SU-DHL-6 (cell line): ENCODE measurements around the gene FBXO27.

Source experiments
- H2AFZ ChIP-seq: fragments of 200-600 bp; sonication (generic); 2 replicates; pipeline ENCODE4 v1.6.1; 2014; ENCODE audit warnings: low read depth, mild to moderate bottlenecking, moderate library complexity, mixed read lengths, antibody characterized with exemption, low read length; ENCODE audit not compliant: severe bottlenecking
- H3F3A ChIP-seq: fragments of 200-600 bp; shearing (Covaris generic); 2 replicates; pipeline ENCODE4 v1.6.0; 2016; ENCODE audit warnings: antibody characterized with exemption, mild to moderate bottlenecking; ENCODE audit not compliant: insufficient read depth
- H3K27ac ChIP-seq: fragments of 200-600 bp; sonication (generic); 2 replicates; pipeline ENCODE4 v1.5.1; 2016; ENCODE audit warnings: low read depth, mild to moderate bottlenecking, low read length, moderate library complexity, mixed read lengths
- H3K27me3 ChIP-seq: fragments of 200-600 bp; sonication (generic), shearing (Covaris generic); 2 replicates; pipeline ENCODE4 v1.6.0; 2014; ENCODE audit warnings: mild to moderate bottlenecking, low read length
- H3K36me3 ChIP-seq: fragments of 200-600 bp; sonication (generic); 2 replicates; pipeline ENCODE4 v1.6.1; 2014; ENCODE audit warnings: mild to moderate bottlenecking, low read length, mixed read lengths
- H3K4me2 ChIP-seq: fragments of 300-600, 200-600 bp; shearing (Covaris generic), sonication (generic); 2 replicates; pipeline ENCODE4 v1.6.0; 2014; ENCODE audit warnings: low read length, low read depth, mild to moderate bottlenecking; ENCODE audit not compliant: poor library complexity, severe bottlenecking
- H3K4me3 ChIP-seq: fragments of 200-600 bp; sonication (generic); 2 replicates; pipeline ENCODE4 v1.5.1; 2014; ENCODE audit warnings: antibody characterized with exemption, low read length, mild to moderate bottlenecking, mixed read lengths; ENCODE audit not compliant: insufficient read depth, poor library complexity, severe bottlenecking
- H3K79me2 ChIP-seq: fragments of 200-600 bp; sonication (generic); 2 replicates; pipeline ENCODE4 v1.6.1; 2014; ENCODE audit warnings: mild to moderate bottlenecking, low read length, moderate library complexity; ENCODE audit not compliant: insufficient read depth
- H3K9ac ChIP-seq: fragments of 200-600 bp; sonication (generic); 2 replicates; pipeline ENCODE4 v1.7.0; 2014; ENCODE audit warnings: mild to moderate bottlenecking, low read length
- H3K9me2 ChIP-seq: fragments of 200-600 bp; sonication (generic); replicated peaks from 2 replicates; pipeline ENCODE4 v1.6.1; 2014; ENCODE audit warnings: low read length; ENCODE audit not compliant: insufficient read depth
- H3K9me3 ChIP-seq: fragments of 200-600 bp; sonication (generic); 2 replicates; pipeline ENCODE4 v1.6.1; 2014; ENCODE audit warnings: low read length, mixed read lengths; ENCODE audit not compliant: insufficient read depth
- H4K20me1 ChIP-seq: fragments of 200-600 bp; sonication (generic); 2 replicates; pipeline ENCODE4 v1.6.1; 2014; ENCODE audit warnings: low read depth, mild to moderate bottlenecking, antibody characterized with exemption, low read length, moderate library complexity, mixed read lengths
- EZH2phosphoT487 ChIP-seq: fragments of 200-600 bp; sonication (generic), shearing (Covaris generic); conservative IDR thresholded peaks from 2 replicates; pipeline ENCODE4 v1.6.1; 2018; ENCODE audit warnings: mild to moderate bottlenecking, antibody characterized with exemption, low read length, moderate library complexity, mixed read lengths
- TF ChIP-seq, protein P1 (sequence below): fragments of 200-600 bp; sonication (generic); IDR thresholded peaks from one replicate; pipeline ENCODE4 v1.5.1; 2017; ENCODE audit warnings: antibody characterized with exemption, mild to moderate bottlenecking, low read length, moderate library complexity; ENCODE audit not compliant: insufficient read depth, poor library complexity, severe bottlenecking

The FBXO27 gene

GRCh38 chr19:39054091-39054470, 21.7 kb upstream of the FBXO27 start:
- H3K36me3 ChIP-seq = no peaks in the 10 kb centered on the region
- no peaks in the 10 kb centered on the region for H3F3A ChIP-seq
- H4K20me1 ChIP-seq = no peaks in the 10 kb centered on the region
- H3K9me3 ChIP-seq = no peaks in the 10 kb centered on the region
- H3K27ac ChIP-seq = no peak overlapping the region
- H3K9ac ChIP-seq = no peak overlapping the region
- no peaks in the 10 kb centered on the region for H3K27me3 ChIP-seq
- no peaks in the 10 kb centered on the region for H3K79me2 ChIP-seq
- H3K4me2 ChIP-seq = no peak overlapping the region
- no peak overlapping the region for H2AFZ ChIP-seq
- no peaks in the 10 kb centered on the region for H3K9me2 ChIP-seq
- no peak for TF ChIP-seq EZH2phosphoT487
- TF ChIP-seq, protein P1, sequence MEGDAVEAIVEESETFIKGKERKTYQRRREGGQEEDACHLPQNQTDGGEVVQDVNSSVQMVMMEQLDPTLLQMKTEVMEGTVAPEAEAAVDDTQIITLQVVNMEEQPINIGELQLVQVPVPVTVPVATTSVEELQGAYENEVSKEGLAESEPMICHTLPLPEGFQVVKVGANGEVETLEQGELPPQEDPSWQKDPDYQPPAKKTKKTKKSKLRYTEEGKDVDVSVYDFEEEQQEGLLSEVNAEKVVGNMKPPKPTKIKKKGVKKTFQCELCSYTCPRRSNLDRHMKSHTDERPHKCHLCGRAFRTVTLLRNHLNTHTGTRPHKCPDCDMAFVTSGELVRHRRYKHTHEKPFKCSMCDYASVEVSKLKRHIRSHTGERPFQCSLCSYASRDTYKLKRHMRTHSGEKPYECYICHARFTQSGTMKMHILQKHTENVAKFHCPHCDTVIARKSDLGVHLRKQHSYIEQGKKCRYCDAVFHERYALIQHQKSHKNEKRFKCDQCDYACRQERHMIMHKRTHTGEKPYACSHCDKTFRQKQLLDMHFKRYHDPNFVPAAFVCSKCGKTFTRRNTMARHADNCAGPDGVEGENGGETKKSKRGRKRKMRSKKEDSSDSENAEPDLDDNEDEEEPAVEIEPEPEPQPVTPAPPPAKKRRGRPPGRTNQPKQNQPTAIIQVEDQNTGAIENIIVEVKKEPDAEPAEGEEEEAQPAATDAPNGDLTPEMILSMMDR = no peak
- H3K4me3 ChIP-seq = no peak overlapping the region

GRCh38 chr19:39053276-39054090, 21.1 kb upstream of the FBXO27 start:
- H3K27ac ChIP-seq = no peak overlapping the region
- no peaks in the 10 kb centered on the region for H3K27me3 ChIP-seq

DNA sequence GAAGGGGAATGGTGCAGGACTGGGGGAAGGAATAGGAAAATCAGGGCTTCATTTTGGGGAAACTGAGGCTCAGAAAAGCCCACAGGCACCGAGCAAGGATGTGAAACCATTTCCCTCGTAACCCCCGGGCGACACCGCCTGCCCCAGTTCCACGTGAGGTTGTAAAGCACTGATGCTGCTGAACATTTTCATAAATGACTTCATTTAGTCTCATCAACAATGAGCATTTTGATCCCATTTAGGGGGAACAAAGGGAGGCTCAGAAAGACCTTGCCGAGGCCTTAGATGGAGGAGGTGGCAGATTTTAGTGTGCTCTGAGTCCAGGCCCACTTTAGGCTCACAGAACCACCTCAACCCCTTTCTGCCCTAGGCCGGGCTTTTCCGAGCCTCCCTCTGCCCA, 20.5 kb upstream of the FBXO27 start:
- Histone ChIP-seq H3K36me3 (no peaks in the 10 kb centered on the region), H3F3A (no peaks in the 10 kb centered on the region), H3K27me3 (no peaks in the 10 kb centered on the region), H2AFZ (no peak overlapping the region), H3K4me3 (no peak overlapping the region), H3K4me2 (no peak overlapping the region), H3K9me2 (no peaks in the 10 kb centered on the region), H4K20me1 (no peaks in the 10 kb centered on the region), H3K9me3 (no peaks in the 10 kb centered on the region), H3K9ac (no peak overlapping the region), H3K27ac (no peak overlapping the region), H3K79me2 (no peaks in the 10 kb centered on the region)
- no peak for TF ChIP-seq EZH2phosphoT487
- TF ChIP-seq, protein P1 = no peak

More at GRCh38 chr19:39053276-39054090, 21.1 kb upstream of the FBXO27 start:
- Histone ChIP-seq H3K9me3 (no peaks in the 10 kb centered on the region), H3K4me3 (no peak overlapping the region), H3K36me3 (no peaks in the 10 kb centered on the region), H3K9me2 (no peaks in the 10 kb centered on the region), H4K20me1 (no peaks in the 10 kb centered on the region), H2AFZ (no peak overlapping the region), H3K79me2 (no peaks in the 10 kb centered on the region), H3F3A (no peaks in the 10 kb centered on the region), H3K4me2 (no peak overlapping the region), H3K9ac (no peak overlapping the region)
- TF ChIP-seq, protein P1 = no peak
